IMR-90 (cell line): ENCODE data around the gene PAX9. TPM values are rescaled to one million over a fixed set of nuclear protein-coding genes. Genes with fewer than 3 reads are reported as not detected.

Source experiments
- ATAC-seq: fragments of 200-7000 bp; cut with Tn5 transposase; 2 replicates; pipeline ENCODE4 v1.9.1; 2020; ENCODE audit warnings: low read depth, mild to moderate bottlenecking, moderate library complexity
- BruUV-seq: library from RNA; stranded (reverse); fragments of 400-500 nt; replicated peaks from 2 replicates; lab custom pipeline; 2021; lab: Mats Ljungman, UMichigan
- CTCF ChIA-PET: fragments of 300-600 bp; formaldehyde crosslinking; extraction: SDS; loops from one replicate; lab custom pipeline; 2021; ENCODE audit warnings: antibody characterized with exemption; lab: Yijun Ruan, JAX
- POLR2A ChIA-PET: fragments of 300-600 bp; sonication (Branson Sonifier 250); formaldehyde crosslinking; loops from one replicate; lab custom pipeline; 2022; ENCODE audit warnings: antibody characterized with exemption; ENCODE audit not compliant: unreplicated experiment; lab: Charles Lee
- DNase-seq: peaks from one replicate; pipeline ENCODE4 v3.0.0; 2013
- H2AFZ ChIP-seq: replicated peaks from 2 replicates; pipeline ENCODE3; 2013; ENCODE audit warnings: low read length, mild to moderate bottlenecking; ENCODE audit not compliant: poor library complexity
- H2AK5ac ChIP-seq: 2 replicates; pipeline ENCODE4 v1.6.1; 2013; ENCODE audit warnings: low read depth, low read length, inconsistent platforms
- H2AK9ac ChIP-seq: replicated peaks from 2 replicates; pipeline ENCODE3; 2013; ENCODE audit warnings: mild to moderate bottlenecking, low read depth, low read length, moderate library complexity; ENCODE audit not compliant: poor library complexity
- H2BK120ac ChIP-seq: 2 replicates; pipeline ENCODE4 v1.6.1; 2013; ENCODE audit warnings: low read depth, low read length, inconsistent platforms
- H2BK15ac ChIP-seq: 3 replicates; pipeline ENCODE4 v1.6.1; 2013; ENCODE audit warnings: low read depth, low read length, inconsistent platforms
- H2BK20ac ChIP-seq: 2 replicates; pipeline ENCODE4 v1.6.1; 2013; ENCODE audit warnings: low read depth, mild to moderate bottlenecking, inconsistent platforms, low read length, moderate library complexity
- H2BK5ac ChIP-seq: 2 replicates; pipeline ENCODE4 v1.6.1; 2013; ENCODE audit warnings: mild to moderate bottlenecking, low read depth, low read length, inconsistent platforms; ENCODE audit not compliant: poor library complexity, severe bottlenecking
- H3K14ac ChIP-seq: replicated peaks from 2 replicates; pipeline ENCODE4 v1.6.1; 2013; ENCODE audit warnings: low read depth, low read length, inconsistent platforms
- H3K18ac ChIP-seq: 2 replicates; pipeline ENCODE4 v1.6.1; 2013; ENCODE audit warnings: low read depth, low read length, control low read depth
- H3K23ac ChIP-seq: 2 replicates; pipeline ENCODE4 v1.6.1; 2013; ENCODE audit warnings: low read depth, low read length, inconsistent platforms
- H3K27ac ChIP-seq: 2 replicates; pipeline ENCODE4 v1.5.1; 2013; ENCODE audit warnings: mild to moderate bottlenecking, control low read depth, low read length; ENCODE audit not compliant: insufficient read depth
- H3K27me3 ChIP-seq: 2 replicates; pipeline ENCODE4 v1.6.1; 2013; ENCODE audit warnings: low read length; ENCODE audit not compliant: control insufficient read depth, insufficient read depth
- H3K36me3 ChIP-seq: 2 replicates; pipeline ENCODE4 v1.6.1; 2013; ENCODE audit warnings: low read length, mixed read lengths; ENCODE audit not compliant: control insufficient read depth, insufficient read depth
- H3K4ac ChIP-seq: 2 replicates; pipeline ENCODE4 v1.6.1; 2013; ENCODE audit warnings: low read depth, low read length, inconsistent platforms
- H3K4me1 ChIP-seq: 2 replicates; pipeline ENCODE4 v1.6.1; 2013; ENCODE audit warnings: low read length, mixed read lengths; ENCODE audit not compliant: control insufficient read depth, insufficient read depth
- H3K4me2 ChIP-seq: 2 replicates; pipeline ENCODE4 v1.6.1; 2013; ENCODE audit warnings: low read depth, mild to moderate bottlenecking, control low read depth, low read length, moderate library complexity
- H3K4me3 ChIP-seq: 2 replicates; pipeline ENCODE4 v1.5.1; 2013; ENCODE audit warnings: low read depth, mild to moderate bottlenecking, control low read depth, low read length, moderate library complexity; ENCODE audit not compliant: insufficient read depth
- H3K56ac ChIP-seq: 2 replicates; pipeline ENCODE4 v1.6.1; 2013; ENCODE audit warnings: low read length, inconsistent platforms; ENCODE audit not compliant: insufficient read depth; ENCODE audit errors: extremely low read depth
- H3K79me1 ChIP-seq, 2 experiments: 2 replicates each; pipeline ENCODE4 v1.6.1; 2013; ENCODE audit warnings: low read length in 2 of 2, inconsistent platforms in 1 of 2, low read depth in 1 of 2
- H3K9ac ChIP-seq: 2 replicates; pipeline ENCODE4 v1.6.1; 2013; ENCODE audit warnings: low read depth, low read length, control low read depth
- H3K9me1 ChIP-seq: 2 replicates; pipeline ENCODE4 v1.6.1; 2013; ENCODE audit warnings: low read length, inconsistent platforms; ENCODE audit not compliant: insufficient read depth
- H3K9me3 ChIP-seq: 2 replicates; pipeline ENCODE4 v1.6.1; 2013; ENCODE audit warnings: low read length; ENCODE audit not compliant: control insufficient read depth, insufficient read depth
- H4K20me1 ChIP-seq: 2 replicates; pipeline ENCODE4 v1.6.1; 2013; ENCODE audit warnings: low read length, inconsistent platforms; ENCODE audit not compliant: insufficient read depth
- H4K5ac ChIP-seq: 2 replicates; pipeline ENCODE4 v1.6.1; 2013; ENCODE audit warnings: mild to moderate bottlenecking, low read depth, low read length, control low read depth
- H4K8ac ChIP-seq, 2 experiments: 2 replicates each; pipeline ENCODE4 v1.6.1; 2013; ENCODE audit warnings: low read depth in 2 of 2, low read length in 2 of 2, control low read depth in 1 of 2, inconsistent platforms in 1 of 2
- H4K91ac ChIP-seq: 2 replicates; pipeline ENCODE4 v1.6.1; 2013; ENCODE audit warnings: low read depth, low read length, inconsistent platforms; ENCODE audit not compliant: insufficient read depth
- BHLHE40 ChIP-seq: fragments of 150-350 bp; IDR thresholded peaks from 2 replicates; pipeline ENCODE4 v1.6.1; 2016; ENCODE audit warnings: mild to moderate bottlenecking, low read depth, low read length
- CHD1 ChIP-seq: IDR thresholded peaks from 2 replicates; pipeline ENCODE4 v1.6.1; 2012; ENCODE audit warnings: low read depth, low read length, improper control_type of control experiment
- CTCF ChIP-seq: conservative IDR thresholded peaks from 2 replicates; pipeline ENCODE4 v1.5.1; 2012; ENCODE audit warnings: mild to moderate bottlenecking, low read depth, low read length, improper control_type of control experiment
- ELK1 ChIP-seq: fragments of 150-350 bp; IDR thresholded peaks from 2 replicates; pipeline ENCODE4 v1.6.1; 2016; ENCODE audit warnings: low read depth, mild to moderate bottlenecking, low read length, moderate library complexity, borderline replicate concordance
- MAFK ChIP-seq: IDR thresholded peaks from 2 replicates; pipeline ENCODE4 v1.6.1; 2012; ENCODE audit warnings: low read depth, low read length, improper control_type of control experiment
- MAZ ChIP-seq: IDR thresholded peaks from 2 replicates; pipeline ENCODE4 v1.6.1; 2012; ENCODE audit warnings: low read depth, mild to moderate bottlenecking, low read length, improper control_type of control experiment, moderate library complexity, borderline replicate concordance
- POLR2A ChIP-seq: IDR thresholded peaks from 2 replicates; pipeline ENCODE4 v1.6.1; 2012; ENCODE audit warnings: mild to moderate bottlenecking, low read depth, low read length
- RAD21 ChIP-seq: IDR thresholded peaks from 2 replicates; pipeline ENCODE4 v1.6.1; 2012; ENCODE audit warnings: low read length, improper control_type of control experiment
- RCOR1 ChIP-seq: IDR thresholded peaks from 2 replicates; pipeline ENCODE4 v1.6.1; 2012; ENCODE audit warnings: mild to moderate bottlenecking, low read length, improper control_type of control experiment; ENCODE audit not compliant: insufficient replicate concordance
- SMC3 ChIP-seq: fragments of 150-350 bp; IDR thresholded peaks from 2 replicates; pipeline ENCODE4 v1.6.1; 2016; ENCODE audit warnings: low read depth, mild to moderate bottlenecking, antibody characterized with exemption, low read length, moderate library complexity
- USF2 ChIP-seq: fragments of 150-350 bp; IDR thresholded peaks from 2 replicates; pipeline ENCODE4 v1.6.1; 2017; ENCODE audit warnings: mild to moderate bottlenecking, antibody characterized with exemption, low read length, low read depth
- WGBS, 2 experiments: methylation state at CpG; one replicate each; pipeline versions ENCODE4 v1.1.5 to v1.1.7; 2013; ENCODE audit warnings: missing lambda C conversion rate in 2 of 2; ENCODE audit not compliant: insufficient read length in 1 of 2; ENCODE audit errors: extremely low coverage in 2 of 2; 5-methylcytosine and 5-hydroxymethylcytosine counted together
- dilution Hi-C: fragments of 300-500 bp; cut with HindIII; formaldehyde crosslinking; loops from one replicate; pipeline ENCODE4 v1.14.3; 2018; ENCODE audit warnings: low sequenced_read_pairs; ENCODE audit not compliant: unreplicated experiment
- in situ Hi-C: fragments of 300-500 bp; cut with MboI; formaldehyde crosslinking; loops from 3 replicates; pipeline ENCODE4 v1.14.3; 2019; ENCODE audit warnings: low sequenced_read_pairs, inconsistent platforms, mixed read lengths
- intact Hi-C: fragments of 100-400 bp; cut with micrococcal nuclease; formaldehyde crosslinking; loops from 2 replicates; pipeline ENCODE4 v1.10.0; 2022
- polyA plus RNA-seq, 3 experiments: library from polyadenylated mRNA; depleted of rRNA; stranded (reverse); fragments of >200 nt; gene quantifications; 2 replicates each; pipeline ENCODE4 v1.2.3, GENCODE V29; 2012; ENCODE audit warnings: low replicate concordance in 1 of 3
- total RNA-seq: library from RNA; depleted of rRNA; stranded (reverse); fragments of >200 nt; gene quantifications from 2 replicates; pipeline ENCODE4 v1.2.3, GENCODE V29; 2012

The PAX9 gene
- total and polyA plus RNA-seq, 2 of the 4 experiments (the other 2 are of a cell fraction), result not detected

GRCh38 chr14:36665887-36666415, 4.3 kb downstream of the PAX9 start:
- Histone ChIP-seq H2BK120ac (no peak overlapping the region), H2AFZ (no peak overlapping the region), H3K4me1 (peaks cover 5% of the 10 kb centered on the region; the same call in 1 of the 2 replicates), H3K4me2 (no peak overlapping the region), H3K27me3 (peaks cover 60% of the 10 kb centered on the region), H3K9me3 (peaks cover 11% of the 10 kb centered on the region), H4K91ac (no peak overlapping the region), H2BK5ac (no peak overlapping the region), H2BK20ac (no peak overlapping the region), H3K4ac (no peak overlapping the region), H4K20me1 (no peaks in the 10 kb centered on the region), H3K4me3 (no peak overlapping the region), H2BK15ac (no peak overlapping the region), H3K14ac (no peak overlapping the region), H2AK5ac (no peak overlapping the region), H3K56ac (no peak overlapping the region), H2AK9ac (no peak overlapping the region), H4K8ac (no peak overlapping the region), H3K9ac (no peak overlapping the region), H3K79me1 (no peaks in the 10 kb centered on the region), H3K18ac (no peak overlapping the region), H3K23ac (no peak overlapping the region), H3K9me1 (no peaks in the 10 kb centered on the region), H4K5ac (no peak overlapping the region), H3K27ac (no peak overlapping the region), H3K36me3 (no peaks in the 10 kb centered on the region)
- in situ Hi-C loops, result no loop called here
- ChIA-PET POLR2A (no interaction called here), CTCF (no interaction called here)
- 11% methylated on average over 6 of the region's 18 CpGs; no CpG with 5 or more reads in 1 of the 2 experiments for WGBS, 2 experiments
- dilution Hi-C loops, result no loop called here
- BruUV-seq, result no TSS peak
- DNase-seq (no peak), ATAC-seq (no peak)
- intact Hi-C loops, result no loop called here
- TF ChIP-seq CHD1 (no peak), SMC3 (no peak), MAZ (no peak), BHLHE40 (no peak), CTCF (no peak), POLR2A (no peak), RAD21 (no peak), RCOR1 (no peak), USF2 (no peak), MAFK (no peak), ELK1 (no peak)
